Loucy (cell line): ENCODE data around the gene PRR23E.

Experiments used
- H2AFZ ChIP-seq: fragments of 200-600 bp; sonication (generic); 2 replicates; pipeline ENCODE4 v1.6.0; 2016; ENCODE audit warnings: antibody characterized with exemption, mild to moderate bottlenecking, low read length, moderate library complexity
- H3F3A ChIP-seq: fragments of 200-600 bp; 2 replicates; pipeline ENCODE4 v1.6.0; 2016; ENCODE audit warnings: antibody characterized with exemption, low read depth, mild to moderate bottlenecking
- H3K27me3 ChIP-seq: fragments of 200-600 bp; sonication (generic); 2 replicates; pipeline ENCODE4 v1.6.1; 2014; ENCODE audit warnings: low read length, mild to moderate bottlenecking; ENCODE audit not compliant: insufficient read depth, poor library complexity, severe bottlenecking
- H3K36me3 ChIP-seq: fragments of 200-600 bp; sonication (generic); 2 replicates; pipeline ENCODE4 v1.6.1; 2016; ENCODE audit warnings: low read length; ENCODE audit not compliant: insufficient read depth
- H3K4me1 ChIP-seq: fragments of 200-600 bp; sonication (generic); 2 replicates; pipeline ENCODE4 v1.5.1; 2014; ENCODE audit warnings: low read length, mild to moderate bottlenecking; ENCODE audit not compliant: insufficient read depth, poor library complexity, severe bottlenecking
- H3K4me2 ChIP-seq: fragments of 200-600 bp; sonication (generic); 2 replicates; pipeline ENCODE4 v1.6.0; 2014; ENCODE audit warnings: antibody characterized with exemption, low read length, low read depth, mild to moderate bottlenecking; ENCODE audit not compliant: poor library complexity, severe bottlenecking
- H3K4me3 ChIP-seq: fragments of 200-600 bp; sonication (generic); 2 replicates; pipeline ENCODE4 v1.5.1; 2014; ENCODE audit warnings: low read length, mild to moderate bottlenecking, mixed read lengths; ENCODE audit not compliant: poor library complexity, severe bottlenecking
- H3K79me2 ChIP-seq: fragments of 200-600 bp; sonication (generic); 2 replicates; pipeline ENCODE4 v1.6.1; 2014; ENCODE audit warnings: low read length; ENCODE audit not compliant: insufficient read depth
- H3K9ac ChIP-seq: fragments of 200-600 bp; sonication (generic); 2 replicates; pipeline ENCODE4 v1.6.0; 2014; ENCODE audit warnings: mild to moderate bottlenecking, low read depth, low read length, moderate library complexity; ENCODE audit not compliant: poor library complexity, severe bottlenecking
- H3K9me2 ChIP-seq: fragments of 200-600 bp; sonication (generic); replicated peaks from 2 replicates; pipeline ENCODE4 v1.6.1; 2016; ENCODE audit warnings: low read depth, low read length, mixed read lengths
- H3K9me3 ChIP-seq: fragments of 200-600 bp; sonication (generic); 2 replicates; pipeline ENCODE4 v1.6.1; 2014; ENCODE audit warnings: mild to moderate bottlenecking, antibody characterized with exemption, low read length, low read depth; ENCODE audit not compliant: insufficient read depth
- H4K20me1 ChIP-seq: fragments of 200-600 bp; sonication (generic); 2 replicates; pipeline ENCODE4 v1.6.0; 2014; ENCODE audit warnings: antibody characterized with exemption, low read length, mild to moderate bottlenecking; ENCODE audit not compliant: insufficient read depth, poor library complexity, severe bottlenecking
- CTCF ChIP-seq: fragments of 200-600 bp; sonication (generic); conservative IDR thresholded peaks from 2 replicates; pipeline ENCODE4 v1.5.1; 2014; ENCODE audit warnings: mild to moderate bottlenecking, antibody characterized with exemption, low read length
- EZH2phosphoT487 ChIP-seq: fragments of 200-600 bp; IDR thresholded peaks from 2 replicates; pipeline ENCODE4 v1.6.1; 2018; ENCODE audit warnings: antibody characterized with exemption, mild to moderate bottlenecking, moderate library complexity, borderline replicate concordance

The PRR23E gene

GRCh38 chr3:127170814-127171213 lies 22.1 kb upstream of the PRR23E start:
- Histone ChIP-seq H3K4me1 (peaks cover 7% of the 10 kb centered on the region), H3F3A (no peaks in the 10 kb centered on the region), H3K9me3 (no peaks in the 10 kb centered on the region), H3K4me2 (no peak overlapping the region), H3K36me3 (no peaks in the 10 kb centered on the region), H3K9me2 (no peaks in the 10 kb centered on the region), H2AFZ (no peak overlapping the region), H3K9ac (no peak overlapping the region), H3K27me3 (no peaks in the 10 kb centered on the region), H3K79me2 (no peaks in the 10 kb centered on the region), H3K4me3 (no peak overlapping the region), H4K20me1 (no peaks in the 10 kb centered on the region)
- TF ChIP-seq EZH2phosphoT487 = no peak
- no peak for TF ChIP-seq CTCF

GRCh38 chr3:127171320-127171719 lies 21.6 kb upstream of the PRR23E start:
- Histone ChIP-seq H4K20me1 (no peaks in the 10 kb centered on the region), H3F3A (no peaks in the 10 kb centered on the region), H3K9me2 (no peaks in the 10 kb centered on the region), H3K27me3 (no peaks in the 10 kb centered on the region), H2AFZ (no peak overlapping the region), H3K9me3 (no peaks in the 10 kb centered on the region), H3K4me2 (no peak overlapping the region), H3K9ac (no peak overlapping the region), H3K79me2 (no peaks in the 10 kb centered on the region), H3K4me1 (peaks cover 7% of the 10 kb centered on the region), H3K4me3 (no peak overlapping the region), H3K36me3 (no peaks in the 10 kb centered on the region)
- no peak for TF ChIP-seq CTCF
- TF ChIP-seq EZH2phosphoT487 = no peak

GRCh38 chr3:127171721-127172120 lies 21.2 kb upstream of the PRR23E start:
- TF ChIP-seq CTCF (no peak), EZH2phosphoT487 (no peak)
- Histone ChIP-seq H2AFZ (no peak overlapping the region), H3F3A (no peaks in the 10 kb centered on the region), H4K20me1 (no peaks in the 10 kb centered on the region), H3K4me3 (no peak overlapping the region), H3K4me2 (no peak overlapping the region), H3K27me3 (no peaks in the 10 kb centered on the region), H3K9me2 (no peaks in the 10 kb centered on the region), H3K4me1 (peaks cover 7% of the 10 kb centered on the region), H3K36me3 (no peaks in the 10 kb centered on the region), H3K9ac (no peak overlapping the region), H3K9me3 (no peaks in the 10 kb centered on the region), H3K79me2 (no peaks in the 10 kb centered on the region)
